ENCODE measurements around the gene TMEFF1.

GRCh38 chr9:100584951-100585350, 112.0 kb downstream of the TMEFF1 start:
- no peak for TF ChIP-seq POLR2A (IDR thresholded peaks at IDR 0.05; ENCODE audit: low read length)
- TF ChIP-seq HDAC2 (IDR thresholded peaks at IDR 0.05) = no peak
- TF ChIP-seq CTCF (IDR thresholded peaks at IDR 0.05) = no peak
- TF ChIP-seq MAZ (IDR thresholded peaks at IDR 0.05; ENCODE audit: borderline replicate concordance, low read depth, low read length) = no peak
- peak in 1 of 2 experiments; percentile 63; a peak in 3 of 4 replicates for TF ChIP-seq CEBPB (IDR thresholded peaks at IDR 0.05)
